K562 (cell line): ENCODE data around the gene FIZ1. TPM values are rescaled to one million over a fixed set of nuclear protein-coding genes. Genes with fewer than 3 reads are reported as not detected.

Source experiments
- BRD9 ChIP-seq: fragments of 450-650 bp; IDR thresholded peaks from 2 replicates; pipeline ENCODE4 v1.6.1; 2018; ENCODE audit warnings: low read depth; ENCODE audit not compliant: partially characterized antibody
- EGR1 ChIP-seq: fragments of 450-650 bp; conservative IDR thresholded peaks from 2 replicates; pipeline ENCODE4 v1.6.1; 2017; ENCODE audit warnings: mild to moderate bottlenecking
- ETV1 ChIP-seq: fragments of 450-650 bp; conservative IDR thresholded peaks from 2 replicates; pipeline ENCODE4 v1.6.1; 2016; ENCODE audit warnings: missing genetic modification characterization, control low read depth, low read depth, missing compliant biosample characterization
- FOXK2 ChIP-seq, 2 experiments: fragments of 450-650 bp; IDR thresholded peaks in 1 of 2; conservative IDR thresholded peaks in 1 of 2; 2 replicates each; pipeline ENCODE4 v1.6.1; 2016; ENCODE audit warnings: low read depth in 2 of 2, mild to moderate bottlenecking in 1 of 2
- GTF2E2 ChIP-seq: fragments of 200-800 bp; sonication (Bioruptor generic); IDR thresholded peaks from 2 replicates; pipeline ENCODE4 v1.6.1; 2016; ENCODE audit warnings: missing genetic modification characterization, missing compliant biosample characterization
- JUND ChIP-seq, 2 experiments: IDR thresholded peaks; 2 replicates in 1 of 2; 3 replicates in 1 of 2; pipeline ENCODE4 v1.6.1; 2011; ENCODE audit warnings: borderline replicate concordance in 2 of 2, low read depth in 2 of 2, low read length in 2 of 2, improper control_type of control experiment in 1 of 2, missing biosample characterization in 1 of 2, missing genetic modification characterization in 1 of 2, missing genetic modification reagents in 1 of 2
- MYC ChIP-seq, 2 experiments: fragments of 250-450 bp in 1 of 2; sonication (Bioruptor Pico) in 1 of 2; IDR thresholded peaks; 2 replicates each; pipeline versions ENCODE4 v1.5.1 to v1.6.1; 2012 to 2021; ENCODE audit warnings: low read depth in 2 of 2, borderline replicate concordance in 1 of 2, improper control_type of control experiment in 1 of 2, low read length in 1 of 2, mild to moderate bottlenecking in 1 of 2, moderate library complexity in 1 of 2
- NUFIP1 ChIP-seq: fragments of 450-650 bp; IDR thresholded peaks from 2 replicates; pipeline ENCODE4 v1.6.1; 2018; ENCODE audit not compliant: partially characterized antibody
- PHF8 ChIP-seq: fragments of 200-600 bp; sonication (generic); IDR thresholded peaks from 2 replicates; pipeline ENCODE4 v1.6.1; 2012; ENCODE audit warnings: mixed run types, mild to moderate bottlenecking, inconsistent platforms, low read length, moderate library complexity, borderline replicate concordance
- POLR2B ChIP-seq: fragments of 450-650 bp; IDR thresholded peaks from 2 replicates; pipeline ENCODE4 v1.6.1; 2018; ENCODE audit warnings: low read depth; ENCODE audit not compliant: partially characterized antibody
- POLR2G ChIP-seq: fragments of 200-400 bp; formaldehyde crosslinking; IDR thresholded peaks from 2 replicates; pipeline ENCODE4 v1.6.1; 2017; ENCODE audit warnings: low read depth, mild to moderate bottlenecking, antibody characterized with exemption, low read length, moderate library complexity
- RBBP5 ChIP-seq: fragments of 200-600 bp; sonication (generic); IDR thresholded peaks from 2 replicates; pipeline ENCODE4 v1.6.1; 2012; ENCODE audit warnings: borderline replicate concordance, mild to moderate bottlenecking, low read length, control low read depth, inconsistent platforms; ENCODE audit not compliant: insufficient read depth, poor library complexity, severe bottlenecking
- RCOR1 ChIP-seq, 2 experiments: IDR thresholded peaks; 2 replicates each; pipeline ENCODE4 v1.6.1; 2012; ENCODE audit warnings: low read depth in 2 of 2, low read length in 2 of 2, borderline replicate concordance in 1 of 2, improper control_type of control experiment in 1 of 2
- STAT5A ChIP-seq: IDR thresholded peaks from 2 replicates; pipeline ENCODE4 v1.6.1; 2012; ENCODE audit warnings: low read length, inconsistent platforms, borderline replicate concordance
- YY1 ChIP-seq, 3 experiments: IDR thresholded peaks; 2 replicates each; pipeline ENCODE4 v1.6.1; 2011; ENCODE audit warnings: low read length in 2 of 3, mild to moderate bottlenecking in 2 of 3, moderate library complexity in 2 of 3, borderline replicate concordance in 1 of 3, control low read depth in 1 of 3, low read depth in 1 of 3; ENCODE audit not compliant: insufficient read depth in 3 of 3, insufficient replicate concordance in 2 of 3, control insufficient read depth in 1 of 3, insufficient read length in 1 of 3; ENCODE audit errors: extremely low read depth in 1 of 3
- ZNF175 ChIP-seq: fragments of 200-800 bp; sonication (Bioruptor generic); IDR thresholded peaks from 2 replicates; pipeline ENCODE4 v1.6.1; 2016; ENCODE audit warnings: low read depth, mild to moderate bottlenecking, missing genetic modification characterization, missing compliant biosample characterization
- polyA plus RNA-seq, 8 experiments: library from polyadenylated mRNA; depleted of rRNA in 4 of 8; stranded (reverse) in 5 of 8; unstranded in 3 of 8; fragments of >200 nt; fragmentation: Nextera tagmentation in 2 of 8; fragmentation: Illumina TruSeq in 1 of 8; extraction: Ambion mirVana in 2 of 8; extraction: Trizol in 1 of 8; gene quantifications; 2 replicates each; pipeline versions ENCODE4 v1.2.1 to v1.2.3, GENCODE V29; 2011 to 2014; ENCODE audit warnings: inconsistent platforms in 1 of 8, missing spikeins in 1 of 8
- total RNA-seq, 7 experiments: library from RNA; depleted of rRNA in 6 of 7; stranded (reverse); fragments of >200 nt in 6 of 7; fragmentation: Illumina TruSeq in 2 of 7; extraction: Trizol in 2 of 7; gene quantifications; 2 replicates each; pipeline versions ENCODE4 v1.2.1 to v1.2.3, GENCODE V29; 2011 to 2021; ENCODE audit warnings: low replicate concordance in 1 of 7
- TF ChIP-seq, protein P1 (sequence below), 2 experiments: IDR thresholded peaks; 2 replicates each; pipeline ENCODE4 v1.6.1; 2011; ENCODE audit warnings: borderline replicate concordance in 1 of 2, control low read depth in 1 of 2, low read depth in 1 of 2, low read length in 1 of 2, mild to moderate bottlenecking in 1 of 2, mixed read lengths in 1 of 2, moderate library complexity in 1 of 2; ENCODE audit not compliant: insufficient read depth in 1 of 2, insufficient read length in 1 of 2, poor library complexity in 1 of 2, severe bottlenecking in 1 of 2; ENCODE audit errors: extremely low read depth in 1 of 2
- TF ChIP-seq, protein P2 (sequence below), 2 experiments: fragments of 450-650 bp; IDR thresholded peaks; 2 replicates each; pipeline ENCODE4 v1.6.1; 2016

The FIZ1 gene
- total and polyA plus RNA-seq, 9 of the 15 experiments (the other 6 are each of a cell fraction or from before 2014, with no cell fraction given), result 0.79 to 17.5 (median 5.5) TPM

DNA sequence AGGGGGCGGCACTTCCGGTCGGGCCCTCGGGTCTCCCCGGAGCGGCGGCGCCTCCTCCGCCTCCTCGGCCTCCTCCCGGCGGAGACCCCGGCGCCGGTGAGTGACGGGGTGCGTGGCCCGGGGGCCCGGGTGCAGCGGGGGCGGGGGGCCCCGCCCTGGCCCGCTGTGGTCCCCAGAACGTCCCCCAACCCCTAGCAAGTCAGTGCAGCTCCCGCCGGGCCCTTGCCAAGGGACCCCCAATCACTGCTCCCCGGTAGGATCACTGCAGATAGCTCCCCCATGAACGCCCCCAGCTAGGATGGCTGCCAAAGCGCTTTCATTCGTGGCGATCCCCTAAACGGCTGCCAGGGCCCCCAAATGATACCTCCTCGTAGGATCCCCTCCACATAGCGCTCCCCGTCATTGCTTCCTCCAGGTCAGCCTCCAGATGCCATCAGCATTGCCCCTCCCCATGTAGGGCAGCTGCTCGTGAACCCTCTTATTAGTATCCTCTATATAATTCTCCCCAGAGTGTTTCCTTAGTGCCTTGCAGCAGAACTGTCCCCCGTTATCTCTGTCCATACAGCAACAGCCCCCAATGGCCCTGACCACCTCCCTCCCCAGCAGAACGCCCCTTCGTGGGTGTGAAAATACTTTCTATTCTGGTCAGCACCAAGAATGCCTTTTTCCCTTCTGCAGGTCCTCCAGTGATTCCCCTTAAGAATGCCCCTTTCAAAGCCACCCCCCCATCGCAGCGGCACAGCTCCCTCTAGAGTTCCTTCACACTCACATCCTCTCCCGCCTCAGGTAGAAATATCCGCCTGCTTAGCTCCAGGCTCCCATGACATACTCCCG lies 6.5 kb upstream of the FIZ1 start, which contains the start of gene ZNF865 (continued):
- TF ChIP-seq POLR2G, result peak; percentile 78
- peak; percentile 61 for TF ChIP-seq RBBP5
- TF ChIP-seq, protein P1, sequence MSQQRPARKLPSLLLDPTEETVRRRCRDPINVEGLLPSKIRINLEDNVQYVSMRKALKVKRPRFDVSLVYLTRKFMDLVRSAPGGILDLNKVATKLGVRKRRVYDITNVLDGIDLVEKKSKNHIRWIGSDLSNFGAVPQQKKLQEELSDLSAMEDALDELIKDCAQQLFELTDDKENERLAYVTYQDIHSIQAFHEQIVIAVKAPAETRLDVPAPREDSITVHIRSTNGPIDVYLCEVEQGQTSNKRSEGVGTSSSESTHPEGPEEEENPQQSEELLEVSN (IDR thresholded peaks at IDR 0.05; ENCODE audit: borderline replicate concordance in 1 of 2, extremely low read depth in 1 of 2, insufficient read depth in 1 of 2, insufficient read length in 1 of 2, low read depth in 1 of 2, low read length in 1 of 2, poor library complexity in 1 of 2, severe bottlenecking in 1 of 2), result peak; percentile 65 to 89
- 0 out of 4 replicates have a peak, but pooled peaks of 1 of the 2 experiments have one; percentile 8 for TF ChIP-seq FOXK2 (conservative IDR thresholded peaks at IDR 0.05 in 1 of 2, IDR thresholded peaks at IDR 0.05 in 1 of 2; ENCODE audit: low read depth in 2 of 2)
- 0 out of 2 replicates have a peak, but pooled peaks have one; percentile 43 for TF ChIP-seq MYC (IDR thresholded peaks at IDR 0.05; ENCODE audit: low read depth, low read length)
- no peak for TF ChIP-seq MYC (CRISPR knock-in tag; IDR thresholded peaks at IDR 0.05; ENCODE audit: borderline replicate concordance, low read depth)
- TF ChIP-seq PHF8, result peak; percentile 56; the same call in 1 of the 2 replicates
- no peak for TF ChIP-seq POLR2B
- TF ChIP-seq NUFIP1, result no peak
- TF ChIP-seq ETV1 (tag), result peak; percentile 35; the same call in 1 of the 2 replicates
- TF ChIP-seq EGR1, result peak; percentile 20; the same call in 1 of the 2 replicates
- peak in 2 of 3 experiments; percentile 22 to 38 for TF ChIP-seq YY1 (IDR thresholded peaks at IDR 0.05; ENCODE audit: borderline replicate concordance in 1 of 3, control insufficient read depth in 1 of 3, extremely low read depth in 1 of 3, insufficient read depth in 3 of 3, insufficient read length in 1 of 3, insufficient replicate concordance in 2 of 3, low read depth in 1 of 3, low read length in 2 of 3)
- TF ChIP-seq GTF2E2 (tag), result peak; percentile 27; the same call in 1 of the 2 replicates
- TF ChIP-seq, protein P2, sequence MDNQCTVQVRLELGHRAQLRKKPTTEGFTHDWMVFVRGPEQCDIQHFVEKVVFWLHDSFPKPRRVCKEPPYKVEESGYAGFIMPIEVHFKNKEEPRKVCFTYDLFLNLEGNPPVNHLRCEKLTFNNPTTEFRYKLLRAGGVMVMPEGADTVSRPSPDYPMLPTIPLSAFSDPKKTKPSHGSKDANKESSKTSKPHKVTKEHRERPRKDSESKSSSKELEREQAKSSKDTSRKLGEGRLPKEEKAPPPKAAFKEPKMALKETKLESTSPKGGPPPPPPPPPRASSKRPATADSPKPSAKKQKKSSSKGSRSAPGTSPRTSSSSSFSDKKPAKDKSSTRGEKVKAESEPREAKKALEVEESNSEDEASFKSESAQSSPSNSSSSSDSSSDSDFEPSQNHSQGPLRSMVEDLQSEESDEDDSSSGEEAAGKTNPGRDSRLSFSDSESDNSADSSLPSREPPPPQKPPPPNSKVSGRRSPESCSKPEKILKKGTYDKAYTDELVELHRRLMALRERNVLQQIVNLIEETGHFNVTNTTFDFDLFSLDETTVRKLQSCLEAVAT (IDR thresholded peaks at IDR 0.05), result 0 out of 4 replicates have a peak, but pooled peaks of 1 of the 2 experiments have one; percentile 51
- no peak for TF ChIP-seq STAT5A
- peak; percentile 93 for TF ChIP-seq BRD9
- 0 out of 2 replicates have a peak, but pooled peaks have one; percentile 21 for TF ChIP-seq JUND (IDR thresholded peaks at IDR 0.05; ENCODE audit: borderline replicate concordance, low read depth, low read length)
- TF ChIP-seq JUND (tag; IDR thresholded peaks at IDR 0.05; ENCODE audit: borderline replicate concordance, low read depth, low read length), result no peak
- TF ChIP-seq ZNF175, result no peak
- 0 out of 4 replicates have a peak, but pooled peaks of 1 of the 2 experiments have one; percentile 30 for TF ChIP-seq RCOR1 (IDR thresholded peaks at IDR 0.05; ENCODE audit: borderline replicate concordance in 1 of 2, low read depth in 2 of 2, low read length in 2 of 2)
